HepG2 (cell line): ENCODE data around the gene AJUBA. TPM values are rescaled to one million over a fixed set of nuclear protein-coding genes. Genes with fewer than 3 reads are reported as not detected.

Source experiments
- ATF6 ChIP-seq: sonication (generic); formaldehyde crosslinking; conservative IDR thresholded peaks from 2 replicates; pipeline ENCODE4 v1.4.0; 2020; ENCODE audit warnings: missing genetic modification reagents
- CCDC6 ChIP-seq: sonication (generic); formaldehyde crosslinking; IDR thresholded peaks from 2 replicates; pipeline ENCODE4 v1.8.1; 2022; ENCODE audit warnings: mild to moderate bottlenecking, missing genetic modification reagents, moderate library complexity
- HHEX ChIP-seq: IDR thresholded peaks from 2 replicates; pipeline ENCODE4 v1.6.1; 2016; ENCODE audit warnings: control low read depth
- NR2F6 ChIP-seq, 2 experiments: IDR thresholded peaks; 2 replicates each; pipeline ENCODE4 v1.6.1; 2016; ENCODE audit warnings: antibody characterized with exemption in 1 of 2, mild to moderate bottlenecking in 1 of 2
- RELA ChIP-seq: sonication (generic); formaldehyde crosslinking; IDR thresholded peaks from 2 replicates; pipeline ENCODE4 v1.4.0; 2020; ENCODE audit warnings: missing genetic modification reagents
- TEAD3 ChIP-seq: optimal IDR thresholded peaks from 2 replicates; pipeline ENCODE3; 2016; ENCODE audit warnings: borderline replicate concordance
- ZHX2 ChIP-seq, 2 experiments: sonication (generic) in 1 of 2; formaldehyde crosslinking in 1 of 2; IDR thresholded peaks; 2 replicates each; pipeline versions ENCODE4 v1.6.1 to v1.9.0; 2014 to 2022; ENCODE audit warnings: antibody characterized with exemption in 1 of 2, borderline replicate concordance in 1 of 2, inconsistent platforms in 1 of 2, low read depth in 1 of 2, missing genetic modification reagents in 1 of 2
- ZNF441 ChIP-seq: sonication (generic); formaldehyde crosslinking; IDR thresholded peaks from 2 replicates; pipeline ENCODE4 v1.7.0; 2021; ENCODE audit warnings: missing genetic modification reagents, borderline replicate concordance
- ZNF460 ChIP-seq: sonication (generic); formaldehyde crosslinking; IDR thresholded peaks from 2 replicates; pipeline ENCODE4 v1.5.1; 2020; ENCODE audit warnings: missing genetic modification reagents, mild to moderate bottlenecking, borderline replicate concordance
- ZNF512B ChIP-seq: sonication (generic); formaldehyde crosslinking; IDR thresholded peaks from 2 replicates; pipeline ENCODE4 v1.5.1; 2020; ENCODE audit warnings: missing genetic modification reagents, mild to moderate bottlenecking, borderline replicate concordance
- polyA plus RNA-seq, 8 experiments: library from polyadenylated mRNA; depleted of rRNA in 3 of 8; stranded (reverse) in 7 of 8; unstranded in 1 of 8; fragments of >200 nt; fragmentation: Illumina TruSeq in 4 of 8; extraction: Trizol in 4 of 8; gene quantifications; 2 replicates each; pipeline versions ENCODE4 v1.2.1 to v1.2.3, GENCODE V29; 2011 to 2016; ENCODE audit warnings: low read depth in 4 of 8, missing spikeins in 1 of 8, mixed read lengths in 1 of 8; ENCODE audit not compliant: insufficient read depth in 1 of 8
- total RNA-seq, 5 experiments: library from RNA; depleted of rRNA; stranded (reverse); fragments of >200 nt; fragmentation: Illumina TruSeq; extraction: Trizol; gene quantifications; 2 replicates each; pipeline ENCODE4 v1.2.3, GENCODE V29; 2016; ENCODE audit warnings: low read depth in 1 of 5

Gene AJUBA
- total and polyA plus RNA-seq, 2 of the 13 experiments (the other 11 are each of a cell fraction or from before 2014, with no cell fraction given) = 157 to 241 TPM

GRCh38 chr14:23009939-23010726 is 27.8 kb upstream of the AJUBA start, which contains the start of gene C14orf93 (continued):
- 0 out of 2 replicates have a peak, but pooled peaks have one; percentile 13 for TF ChIP-seq ZNF512B (CRISPR knock-in tag)
- peak; percentile 64 for TF ChIP-seq TEAD3
- TF ChIP-seq ZNF460 (CRISPR knock-in tag) = no peak
- TF ChIP-seq ATF6 (CRISPR knock-in tag) = peak; percentile 11; the same call in 1 of the 2 replicates
- TF ChIP-seq RELA (CRISPR knock-in tag) = 0 out of 2 replicates have a peak, but pooled peaks have one; percentile 34
- TF ChIP-seq CCDC6 (CRISPR knock-in tag) = peak; percentile 75; the same call in 1 of the 2 replicates
- TF ChIP-seq ZHX2 (IDR thresholded peaks at IDR 0.05; ENCODE audit: low read depth) = no peak; the same call in 1 of the 2 replicates
- peak; percentile 57; the same call in 1 of the 2 replicates for TF ChIP-seq ZHX2 (CRISPR knock-in tag; IDR thresholded peaks at IDR 0.05; ENCODE audit: borderline replicate concordance)
- TF ChIP-seq HHEX (CRISPR knock-in tag) = no peak
- TF ChIP-seq ZNF441 (CRISPR knock-in tag) = peak; percentile 86; the same call in 1 of the 2 replicates
- TF ChIP-seq NR2F6 (IDR thresholded peaks at IDR 0.05) = no peak
- peak; percentile 16; the same call in 1 of the 2 replicates for TF ChIP-seq NR2F6 (CRISPR knock-in tag; IDR thresholded peaks at IDR 0.05)
